Activated CD4-positive, CD25-positive, alpha-beta regulatory T cell (primary cell): ENCODE measurements around the gene A1CF.
"Not testable (repeated sequence)": the region's sequence is repeated elsewhere in the genome, so short reads cannot be mapped to it uniquely, and the experiment has no call there.

Experiments
- DNase-seq, 4 experiments: peaks; one replicate each; lab custom pipeline; 2025; lab: John Stamatoyannopoulos, UW

A1CF gene

DNA sequence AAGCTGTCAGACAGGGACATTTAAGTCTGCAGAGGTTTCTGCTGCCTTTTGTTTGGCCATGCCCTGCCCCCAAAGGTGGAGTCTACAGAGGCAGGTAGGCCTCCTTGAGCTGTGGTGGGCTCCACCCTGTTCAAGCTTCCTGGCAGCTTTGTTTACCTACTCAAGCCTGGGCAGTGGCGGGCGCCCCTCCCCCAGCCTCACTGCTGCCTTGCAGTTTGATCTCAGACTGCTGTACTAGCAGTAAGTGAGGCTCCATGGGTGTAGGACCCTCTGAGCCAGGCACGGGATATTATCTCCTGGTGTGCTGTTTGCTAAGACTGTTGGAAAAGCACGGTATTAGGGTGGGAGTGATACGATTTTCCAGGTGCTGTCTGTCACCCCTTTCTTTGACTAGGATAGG lies 97.5 kb downstream of the A1CF start:
- not testable (repeated sequence) for DNase-seq

DNA sequence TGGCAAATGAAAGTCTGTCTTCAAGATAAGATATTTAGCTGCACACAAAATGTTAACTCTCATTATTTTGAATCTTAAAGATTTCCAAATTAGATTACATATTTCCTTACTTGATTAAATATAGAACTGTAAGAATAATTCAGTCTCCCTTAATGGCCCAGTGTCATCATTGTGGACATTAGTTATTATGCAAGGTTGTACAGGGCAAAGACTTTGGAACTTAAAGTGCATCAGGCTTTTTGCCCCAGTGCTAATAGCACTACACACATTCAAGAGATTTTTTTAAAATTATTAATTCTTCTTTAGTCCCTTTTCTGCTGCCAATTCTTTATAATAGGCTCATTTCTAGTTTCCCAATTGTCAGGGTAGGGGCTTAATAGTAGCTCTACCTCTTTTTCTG lies 103.4 kb downstream of the A1CF start:
- not testable (repeated sequence) for DNase-seq

DNA sequence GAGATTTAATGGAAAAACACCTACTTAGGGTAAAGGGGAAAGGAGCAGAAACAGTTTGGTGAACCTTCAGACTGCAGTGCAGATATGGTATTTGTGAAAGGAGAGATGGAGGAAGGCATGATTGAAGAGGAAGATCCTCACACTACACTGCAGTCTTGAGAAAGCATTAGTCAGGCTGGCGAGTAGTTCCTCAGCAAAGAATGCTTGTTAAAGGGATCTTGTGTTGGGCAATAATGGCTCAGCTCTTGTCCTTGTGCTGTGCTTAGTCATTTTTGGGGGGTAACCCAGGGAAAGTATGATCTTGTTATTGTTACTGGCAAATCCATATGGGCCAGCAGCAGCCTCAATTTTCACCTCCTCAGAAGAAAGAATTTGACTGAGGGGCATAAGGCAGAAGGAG lies 105.4 kb downstream of the A1CF start:
- not testable (repeated sequence) for DNase-seq

DNA sequence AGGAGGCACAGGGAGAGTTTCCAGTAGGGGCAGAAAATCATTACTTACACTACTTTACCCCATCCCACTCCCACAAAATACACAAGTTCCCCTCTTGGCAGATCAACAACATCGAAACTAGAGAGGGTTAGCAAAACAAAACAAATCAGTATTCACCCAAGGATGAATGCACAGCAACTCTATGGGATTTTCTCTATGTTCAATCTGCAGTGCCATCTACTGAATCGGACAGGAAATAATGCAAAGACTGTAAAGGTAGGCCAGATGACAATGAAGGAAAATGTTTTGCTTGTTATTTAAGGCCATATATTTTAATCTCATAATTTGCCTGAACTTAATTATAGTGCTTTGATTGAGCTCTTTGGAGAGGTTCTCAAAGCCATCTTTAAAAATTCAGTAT lies 110.6 kb downstream of the A1CF start:
- not testable (repeated sequence) for DNase-seq

DNA sequence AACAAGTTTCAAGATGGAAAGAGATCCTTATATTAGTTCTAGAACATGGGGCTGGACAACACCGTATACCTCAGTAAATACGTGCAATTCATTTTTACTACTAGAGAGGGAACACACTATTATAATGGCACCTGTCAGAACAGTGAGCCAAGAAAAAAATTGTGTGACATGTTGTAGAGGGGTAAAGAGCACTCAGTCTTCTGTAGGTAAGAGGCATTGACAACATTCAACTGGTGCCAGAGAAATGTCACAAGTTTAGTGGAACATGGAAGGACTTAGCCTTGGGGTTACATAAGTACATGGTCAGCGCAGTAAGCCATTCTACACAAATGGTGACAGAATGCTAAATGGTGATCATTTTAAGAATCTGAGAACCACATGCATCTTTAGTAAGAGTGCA lies 113.4 kb downstream of the A1CF start:
- DNase-seq: not testable (repeated sequence)

DNA sequence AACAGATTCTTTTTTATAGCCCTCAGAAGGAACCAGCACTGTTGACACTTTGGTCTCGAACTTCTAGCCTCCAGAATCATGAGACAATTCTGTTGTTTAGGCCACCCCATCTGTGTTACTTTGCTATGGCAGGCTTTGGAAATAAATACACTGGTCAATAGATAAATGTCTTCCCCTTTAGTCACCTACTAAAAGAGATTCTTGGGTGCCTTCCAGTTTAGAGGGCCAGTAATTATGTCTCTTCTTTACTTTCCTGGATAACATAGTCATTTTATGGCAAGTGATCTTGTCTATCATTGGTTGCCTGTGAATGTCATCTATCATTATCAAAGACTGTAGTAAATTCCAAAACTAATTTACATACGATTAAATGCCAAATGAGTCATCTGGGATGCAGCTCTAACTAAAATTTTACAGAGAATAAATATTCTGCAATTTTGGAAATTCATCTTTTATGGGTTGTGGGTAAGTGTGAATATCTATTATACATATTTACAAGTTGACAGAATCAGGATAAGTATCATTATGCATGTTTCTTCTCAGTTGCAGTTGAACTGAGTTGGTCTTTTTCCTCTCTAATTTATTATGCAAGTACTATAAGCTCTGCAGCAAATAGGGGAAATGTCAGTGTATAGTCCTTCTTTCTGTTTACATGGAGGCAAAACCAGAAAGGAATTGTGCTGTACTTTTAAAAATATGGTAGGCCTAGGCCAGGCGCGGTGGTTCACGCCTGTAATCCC lies 118.5 kb downstream of the A1CF start:
- DNase-seq: not testable (repeated sequence)
